Brain microvascular endothelial cell (primary cell): ENCODE measurements around the gene TBL1X.
"Not testable (repeated sequence)": the region's sequence is repeated elsewhere in the genome, so short reads cannot be mapped to it uniquely, and the experiment has no call there.

ENCODE experiments used
- DNase-seq: peaks from one replicate; pipeline ENCODE4 v3.0.0-alpha.2; 2020
- H3K27ac ChIP-seq: fragments of 250-450 bp; sonication (Bioruptor Pico); 2 replicates; pipeline ENCODE4 v1.5.1; 2020; ENCODE audit warnings: mild to moderate bottlenecking, moderate library complexity
- H3K27me3 ChIP-seq: fragments of 250-450 bp; sonication (Bioruptor Pico); replicated peaks from 2 replicates; pipeline ENCODE4 v1.5.1; 2020; ENCODE audit warnings: mild to moderate bottlenecking
- H3K36me3 ChIP-seq: fragments of 250-450 bp; sonication (Bioruptor Pico); replicated peaks from 2 replicates; pipeline ENCODE4 v1.5.1; 2020; ENCODE audit warnings: mild to moderate bottlenecking
- H3K4me3 ChIP-seq: 2 replicates; pipeline ENCODE4 v1.5.1; 2011; ENCODE audit warnings: low read depth, mild to moderate bottlenecking, control low read depth, low read length, moderate library complexity
- in situ Hi-C: cut with HindIII; loops from 2 replicates; pipeline ENCODE4 v1.10.0; 2017; ENCODE audit warnings: low sequenced_read_pairs, low pct_ligation_motif_present
- TF ChIP-seq, protein P1 (sequence below): IDR thresholded peaks from 2 replicates; pipeline ENCODE4 v1.5.1; 2011; ENCODE audit warnings: low read depth, mild to moderate bottlenecking, moderate library complexity, low read length, control low read depth, inconsistent platforms; ENCODE audit errors: missing control alignments

Gene TBL1X

GRCh38 chrX:9534686-9535085 is 69.8 kb downstream of the TBL1X start:
- DNase-seq: no peak
- peak overlapping the region; percentile 86 for H3K27ac ChIP-seq
- TF ChIP-seq, protein P1, sequence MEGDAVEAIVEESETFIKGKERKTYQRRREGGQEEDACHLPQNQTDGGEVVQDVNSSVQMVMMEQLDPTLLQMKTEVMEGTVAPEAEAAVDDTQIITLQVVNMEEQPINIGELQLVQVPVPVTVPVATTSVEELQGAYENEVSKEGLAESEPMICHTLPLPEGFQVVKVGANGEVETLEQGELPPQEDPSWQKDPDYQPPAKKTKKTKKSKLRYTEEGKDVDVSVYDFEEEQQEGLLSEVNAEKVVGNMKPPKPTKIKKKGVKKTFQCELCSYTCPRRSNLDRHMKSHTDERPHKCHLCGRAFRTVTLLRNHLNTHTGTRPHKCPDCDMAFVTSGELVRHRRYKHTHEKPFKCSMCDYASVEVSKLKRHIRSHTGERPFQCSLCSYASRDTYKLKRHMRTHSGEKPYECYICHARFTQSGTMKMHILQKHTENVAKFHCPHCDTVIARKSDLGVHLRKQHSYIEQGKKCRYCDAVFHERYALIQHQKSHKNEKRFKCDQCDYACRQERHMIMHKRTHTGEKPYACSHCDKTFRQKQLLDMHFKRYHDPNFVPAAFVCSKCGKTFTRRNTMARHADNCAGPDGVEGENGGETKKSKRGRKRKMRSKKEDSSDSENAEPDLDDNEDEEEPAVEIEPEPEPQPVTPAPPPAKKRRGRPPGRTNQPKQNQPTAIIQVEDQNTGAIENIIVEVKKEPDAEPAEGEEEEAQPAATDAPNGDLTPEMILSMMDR: no peak
- in situ Hi-C loops: no loop called here
- H3K27me3 ChIP-seq: no peaks in the 10 kb centered on the region
- H3K4me3 ChIP-seq: no peak overlapping the region
- no peaks in the 10 kb centered on the region for H3K36me3 ChIP-seq

GRCh38 chrX:9535101-9535500 is 70.2 kb downstream of the TBL1X start:
- no peaks in the 10 kb centered on the region for H3K36me3 ChIP-seq
- no peaks in the 10 kb centered on the region for H3K27me3 ChIP-seq
- DNase-seq: no peak
- TF ChIP-seq, protein P1: no peak
- in situ Hi-C loops: no loop called here
- H3K27ac ChIP-seq: peak overlapping the region; percentile 86
- peak overlapping the region; percentile 9 for H3K4me3 ChIP-seq

DNA sequence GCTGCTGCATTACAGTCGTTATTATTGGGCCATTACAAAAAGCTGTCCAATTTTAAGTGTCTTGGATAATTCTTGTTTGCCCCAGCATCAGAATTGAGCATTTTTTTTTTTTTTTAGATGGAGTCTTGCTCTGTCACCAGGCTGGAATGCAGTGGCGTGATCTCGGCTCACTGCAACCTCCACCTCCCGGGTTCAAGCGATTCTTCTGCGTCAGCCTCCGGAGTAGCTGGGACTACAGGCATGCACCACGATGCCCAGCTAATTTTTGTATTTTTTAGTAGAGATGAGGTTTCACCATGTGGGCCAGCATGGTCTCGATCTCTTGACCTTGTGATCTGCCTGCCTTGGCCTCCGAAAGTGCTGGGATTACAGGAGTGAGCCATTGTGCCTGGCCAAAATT is 71.3 kb downstream of the TBL1X start:
- DNase-seq: peak; percentile 74
- H3K27ac ChIP-seq: peak overlapping the region; percentile 86
- H3K27me3 ChIP-seq, H3K36me3 ChIP-seq, H3K4me3 ChIP-seq, in situ Hi-C loops: not testable (repeated sequence)

GRCh38 chrX:9537781-9538180 is 72.9 kb downstream of the TBL1X start:
- Histone ChIP-seq H3K36me3 (no peaks in the 10 kb centered on the region), H3K27ac (no peak overlapping the region), H3K4me3 (no peak overlapping the region), H3K27me3 (no peaks in the 10 kb centered on the region)
- in situ Hi-C loops: no loop called here
- TF ChIP-seq, protein P1: no peak
- DNase-seq: no peak

DNA sequence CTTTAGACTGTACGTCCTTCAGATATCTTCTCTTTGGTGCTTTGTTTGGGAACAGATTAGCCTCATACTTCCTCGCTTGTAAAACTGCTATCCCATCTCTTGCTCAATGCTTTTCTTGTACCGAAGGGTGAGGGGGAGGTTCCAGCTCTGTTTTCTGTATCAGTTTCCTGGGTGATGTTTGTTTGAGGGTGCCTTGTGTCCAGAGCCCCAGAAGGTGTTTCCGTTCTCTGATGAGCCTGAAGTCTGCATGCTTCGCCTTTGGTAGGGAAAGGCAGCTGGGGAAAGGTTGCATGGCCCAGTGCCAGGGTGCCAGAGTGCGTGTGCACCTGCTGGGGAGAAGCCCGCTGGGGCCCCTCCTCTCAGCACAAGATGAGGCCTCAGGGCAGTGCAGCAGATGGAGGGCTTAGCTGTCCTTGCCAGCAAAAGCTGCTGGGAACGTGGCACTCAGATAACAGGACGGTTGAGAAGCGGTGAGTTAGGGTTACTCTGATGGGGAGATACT is 73.7 kb downstream of the TBL1X start:
- TF ChIP-seq, protein P1: no peak
- no peak for DNase-seq
- in situ Hi-C loops: no loop called here

GRCh38 chrX:9539605-9540387 is 74.9 kb downstream of the TBL1X start:
- DNase-seq: no peak
- Histone ChIP-seq H3K27me3 (no peaks in the 10 kb centered on the region), H3K4me3 (no peak overlapping the region), H3K27ac (no peak overlapping the region), H3K36me3 (no peaks in the 10 kb centered on the region)
- TF ChIP-seq, protein P1: no peak
- in situ Hi-C loops: no loop called here

More for the DNA sequence above, 73.7 kb downstream of the TBL1X start:
- Histone ChIP-seq H3K4me3 (no peak overlapping the region), H3K36me3 (no peaks in the 10 kb centered on the region), H3K27me3 (no peaks in the 10 kb centered on the region), H3K27ac (no peak overlapping the region)
